WTC11 (cell line): ENCODE data around the gene KCNK5. TPM values are rescaled to one million over a fixed set of nuclear protein-coding genes. Genes with fewer than 3 reads are reported as not detected.

Source experiments
- ATAC-seq: fragments of 200-7000 bp; cut with Tn5 transposase; 2 replicates; pipeline ENCODE4 v1.10.0; 2021; ENCODE audit warnings: mild to moderate bottlenecking, moderate library complexity
- CTCF ChIA-PET: fragments of 300-600 bp; sonication (Branson Sonifier 250); formaldehyde crosslinking; loops from one replicate; lab custom pipeline; 2021; ENCODE audit warnings: antibody characterized with exemption; lab: Charles Lee
- POLR2A ChIA-PET: fragments of 350-600 bp; sonication (Branson Sonifier 250); formaldehyde crosslinking; loops from one replicate; lab custom pipeline; 2021; ENCODE audit warnings: antibody characterized with exemption; lab: Charles Lee
- DNase-seq: peaks from one replicate; pipeline ENCODE4 v3.0.0; 2021; ENCODE audit warnings: low spot score
- H3K27ac Mint-ChIP-seq: 2 replicates; pipeline ENCODE4 v1.8.0; 2021; ENCODE audit warnings: mixed read lengths
- H3K27me3 Mint-ChIP-seq: 2 replicates; pipeline ENCODE4 v1.8.0; 2021; ENCODE audit warnings: low read depth, mild to moderate bottlenecking, moderate library complexity, mixed read lengths
- H3K36me3 Mint-ChIP-seq: 2 replicates; pipeline ENCODE4 v1.8.0; 2021; ENCODE audit warnings: mixed read lengths
- H3K4me1 Mint-ChIP-seq: 2 replicates; pipeline ENCODE4 v1.8.0; 2022; ENCODE audit warnings: mixed read lengths
- H3K4me3 Mint-ChIP-seq: 2 replicates; pipeline ENCODE4 v1.8.0; 2021; ENCODE audit warnings: mild to moderate bottlenecking, moderate library complexity, mixed read lengths
- H3K9me3 Mint-ChIP-seq: 2 replicates; pipeline ENCODE4 v1.8.0; 2021; ENCODE audit warnings: mixed read lengths
- AFF4 ChIP-seq: sonication (generic); formaldehyde crosslinking; IDR thresholded peaks from 2 replicates; pipeline ENCODE4 v1.8.1; 2023; ENCODE audit warnings: mild to moderate bottlenecking, missing genetic modification reagents, borderline replicate concordance
- CBFB ChIP-seq: sonication (generic); formaldehyde crosslinking; IDR thresholded peaks from 2 replicates; pipeline ENCODE4 v1.8.1; 2022; ENCODE audit warnings: mild to moderate bottlenecking, low read depth, missing genetic modification reagents
- CREB1 ChIP-seq: sonication (generic); formaldehyde crosslinking; IDR thresholded peaks from 2 replicates; pipeline ENCODE4 v1.8.0; 2023; ENCODE audit warnings: mild to moderate bottlenecking, missing genetic modification reagents
- HMGA2 ChIP-seq: fragments of 250-450 bp; sonication (Bioruptor Pico); IDR thresholded peaks from 2 replicates; pipeline ENCODE4 v1.4.0; 2021; ENCODE audit warnings: mild to moderate bottlenecking, moderate library complexity
- KAT7 ChIP-seq: sonication (generic); formaldehyde crosslinking; IDR thresholded peaks from 2 replicates; pipeline ENCODE4 v1.8.1; 2023; ENCODE audit warnings: missing genetic modification reagents, mild to moderate bottlenecking, borderline replicate concordance
- NFYB ChIP-seq: sonication (generic); formaldehyde crosslinking; conservative IDR thresholded peaks from 2 replicates; pipeline ENCODE4 v1.8.0; 2022; ENCODE audit warnings: low read depth, missing genetic modification reagents
- NR2C2 ChIP-seq: sonication (generic); formaldehyde crosslinking; IDR thresholded peaks from 2 replicates; pipeline ENCODE4 v1.8.0; 2022; ENCODE audit warnings: mild to moderate bottlenecking, missing genetic modification reagents
- PRRX2 ChIP-seq: fragments of 250-450 bp; sonication (Bioruptor Pico); IDR thresholded peaks from 2 replicates; pipeline ENCODE4 v1.8.0; 2021; ENCODE audit warnings: mild to moderate bottlenecking
- SMAD3 ChIP-seq: sonication (generic); formaldehyde crosslinking; IDR thresholded peaks from 2 replicates; pipeline ENCODE4 v1.8.0; 2022; ENCODE audit warnings: missing genetic modification reagents, mild to moderate bottlenecking, borderline replicate concordance
- ZNF121 ChIP-seq: sonication (generic); formaldehyde crosslinking; IDR thresholded peaks from 2 replicates; pipeline ENCODE4 v1.8.0; 2023; ENCODE audit warnings: missing genetic modification reagents
- ZNF219 ChIP-seq: sonication (generic); formaldehyde crosslinking; IDR thresholded peaks from 2 replicates; pipeline ENCODE4 v1.8.0; 2023; ENCODE audit warnings: missing genetic modification reagents, mild to moderate bottlenecking, borderline replicate concordance
- ZNF396 ChIP-seq: fragments of 250-450 bp; sonication (Bioruptor Pico); IDR thresholded peaks from 2 replicates; pipeline ENCODE4 v1.8.0; 2021; ENCODE audit warnings: mild to moderate bottlenecking, moderate library complexity, borderline replicate concordance
- total RNA-seq: library from RNA; stranded (reverse); gene quantifications from 3 replicates; pipeline ENCODE4 v1.2.3, GENCODE V29; 2021
- TF ChIP-seq, protein P1 (sequence below): sonication (generic); formaldehyde crosslinking; IDR thresholded peaks from 2 replicates; pipeline ENCODE4 v1.8.1; 2023; ENCODE audit warnings: mild to moderate bottlenecking, missing genetic modification reagents, moderate library complexity
- TF ChIP-seq, protein P2 (sequence below): fragments of 250-450 bp; sonication (Bioruptor Pico); conservative IDR thresholded peaks from 2 replicates; pipeline ENCODE4 v1.9.0; 2021; ENCODE audit warnings: mild to moderate bottlenecking
- TF ChIP-seq, protein P3 (sequence below): sonication (generic); formaldehyde crosslinking; IDR thresholded peaks from 2 replicates; pipeline ENCODE4 v1.8.0; 2023; ENCODE audit warnings: missing genetic modification reagents
- TF ChIP-seq, protein P4 (sequence below): sonication (generic); formaldehyde crosslinking; conservative IDR thresholded peaks from 2 replicates; pipeline ENCODE4 v1.8.1; 2022; ENCODE audit warnings: mild to moderate bottlenecking, missing genetic modification reagents
- TF ChIP-seq, protein P5 (sequence below): sonication (generic); formaldehyde crosslinking; IDR thresholded peaks from 2 replicates; pipeline ENCODE4 v1.8.1; 2022; ENCODE audit warnings: mild to moderate bottlenecking, missing genetic modification reagents, moderate library complexity, borderline replicate concordance
- TF ChIP-seq, protein P6 (sequence below): sonication (generic); formaldehyde crosslinking; IDR thresholded peaks from 2 replicates; pipeline ENCODE4 v1.8.1; 2023; ENCODE audit warnings: mild to moderate bottlenecking, missing genetic modification reagents

KCNK5 gene
- total RNA-seq, 1 experiment from 2014 or later: 41.8 TPM

GRCh38 chr6:39209911-39210310 is 19.4 kb downstream of the KCNK5 start (continued):
- no peak for TF ChIP-seq NFYB (CRISPR knock-in tag)
- no peak for TF ChIP-seq CBFB (CRISPR knock-in tag)

GRCh38 chr6:39209360-39209811 is 19.9 kb downstream of the KCNK5 start:
- H3K27ac Mint-ChIP-seq: peak overlapping the region; percentile 96
- DNase-seq (no peak), ATAC-seq (peak; percentile 42)
- peaks cover 24% of the 10 kb centered on the region for H3K36me3 Mint-ChIP-seq
- no peaks in the 10 kb centered on the region for H3K27me3 Mint-ChIP-seq
- peaks cover 85% of the 10 kb centered on the region for H3K4me1 Mint-ChIP-seq
- ChIA-PET CTCF (interaction anchor here (0.6 to 4.1 kb wide), 3 partner anchors 15 to 93 kb away, joined by 3 to 24 read pairs (median 5); no protein-coding TSS in a partner anchor), POLR2A (no interaction called here)
- no peaks in the 10 kb centered on the region for H3K9me3 Mint-ChIP-seq
- TF ChIP-seq ZNF121 (CRISPR knock-in tag) (0 out of 2 replicates have a peak, but pooled peaks have one; percentile 2), NR2C2 (no peak)
- TF ChIP-seq, protein P1, sequence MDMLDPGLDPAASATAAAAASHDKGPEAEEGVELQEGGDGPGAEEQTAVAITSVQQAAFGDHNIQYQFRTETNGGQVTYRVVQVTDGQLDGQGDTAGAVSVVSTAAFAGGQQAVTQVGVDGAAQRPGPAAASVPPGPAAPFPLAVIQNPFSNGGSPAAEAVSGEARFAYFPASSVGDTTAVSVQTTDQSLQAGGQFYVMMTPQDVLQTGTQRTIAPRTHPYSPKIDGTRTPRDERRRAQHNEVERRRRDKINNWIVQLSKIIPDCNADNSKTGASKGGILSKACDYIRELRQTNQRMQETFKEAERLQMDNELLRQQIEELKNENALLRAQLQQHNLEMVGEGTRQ (CRISPR knock-in tag): no peak
- TF ChIP-seq, protein P2, sequence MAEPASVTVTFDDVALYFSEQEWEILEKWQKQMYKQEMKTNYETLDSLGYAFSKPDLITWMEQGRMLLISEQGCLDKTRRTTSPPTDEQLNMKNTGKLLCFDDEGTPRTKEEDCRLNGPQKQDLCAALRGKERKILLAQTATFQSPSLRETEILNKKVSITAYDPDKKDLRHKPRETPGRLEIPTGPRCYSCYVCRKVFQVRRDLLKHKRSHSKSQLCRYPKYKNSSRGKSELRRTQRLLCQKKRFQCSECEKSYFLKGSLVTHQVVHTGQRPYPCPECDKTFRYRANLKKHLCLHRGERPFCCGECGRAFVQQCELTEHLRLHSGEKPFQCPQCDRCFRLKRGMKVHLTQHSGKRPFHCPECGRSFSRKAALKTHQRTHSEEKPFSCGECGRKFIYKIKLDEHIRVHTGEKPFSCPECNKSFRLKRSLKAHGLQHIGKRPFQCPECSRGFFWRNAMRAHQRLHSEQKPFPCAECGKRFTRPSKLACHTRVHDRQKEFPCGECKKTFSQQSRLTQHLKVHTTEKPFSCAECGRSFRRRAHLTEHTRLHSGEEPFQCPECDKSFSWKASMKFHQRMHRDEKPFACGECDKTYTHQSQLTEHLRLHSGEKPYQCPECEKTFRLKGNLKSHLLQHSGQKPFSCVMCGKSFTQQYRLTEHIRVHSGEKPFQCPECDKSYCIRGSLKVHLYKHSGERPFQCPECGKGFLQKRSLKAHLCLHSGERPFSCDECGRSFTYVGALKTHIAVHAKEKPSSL (CRISPR knock-in tag): no peak
- TF ChIP-seq, protein P3, sequence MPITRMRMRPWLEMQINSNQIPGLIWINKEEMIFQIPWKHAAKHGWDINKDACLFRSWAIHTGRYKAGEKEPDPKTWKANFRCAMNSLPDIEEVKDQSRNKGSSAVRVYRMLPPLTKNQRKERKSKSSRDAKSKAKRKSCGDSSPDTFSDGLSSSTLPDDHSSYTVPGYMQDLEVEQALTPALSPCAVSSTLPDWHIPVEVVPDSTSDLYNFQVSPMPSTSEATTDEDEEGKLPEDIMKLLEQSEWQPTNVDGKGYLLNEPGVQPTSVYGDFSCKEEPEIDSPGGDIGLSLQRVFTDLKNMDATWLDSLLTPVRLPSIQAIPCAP (CRISPR knock-in tag): no peak
- TF ChIP-seq, protein P4, sequence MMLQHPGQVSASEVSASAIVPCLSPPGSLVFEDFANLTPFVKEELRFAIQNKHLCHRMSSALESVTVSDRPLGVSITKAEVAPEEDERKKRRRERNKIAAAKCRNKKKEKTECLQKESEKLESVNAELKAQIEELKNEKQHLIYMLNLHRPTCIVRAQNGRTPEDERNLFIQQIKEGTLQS (CRISPR knock-in tag): no peak
- H3K4me3 Mint-ChIP-seq: peak overlapping the region; percentile 35

GRCh38 chr6:39208223-39208739 is 21.0 kb downstream of the KCNK5 start:
- CTCF ChIA-PET: interaction anchor here (1.0 to 10.7 kb wide), 4 partner anchors 18 to 102 kb away, joined by 3 to 122 read pairs (median 14); no protein-coding TSS in a partner anchor
- Mint-ChIP-seq H3K4me1 (peaks cover 91% of the 10 kb centered on the region), H3K27me3 (no peaks in the 10 kb centered on the region), H3K27ac (peak overlapping the region; percentile 15; the same call in 1 of the 2 replicates), H3K4me3 (no peak overlapping the region), H3K36me3 (peaks cover 13% of the 10 kb centered on the region), H3K9me3 (no peaks in the 10 kb centered on the region)
- DNase-seq (no peak), ATAC-seq (no peak)
- no peak for TF ChIP-seq KAT7 (CRISPR knock-in tag)
- TF ChIP-seq ZNF219 (CRISPR knock-in tag): no peak
- no peak for TF ChIP-seq CREB1 (CRISPR knock-in tag)
- no peak for TF ChIP-seq ZNF396 (CRISPR knock-in tag)
- TF ChIP-seq AFF4 (CRISPR knock-in tag): no peak
- TF ChIP-seq SMAD3 (CRISPR knock-in tag): no peak
- no peak for TF ChIP-seq HMGA2 (CRISPR knock-in tag)
- TF ChIP-seq, protein P5, sequence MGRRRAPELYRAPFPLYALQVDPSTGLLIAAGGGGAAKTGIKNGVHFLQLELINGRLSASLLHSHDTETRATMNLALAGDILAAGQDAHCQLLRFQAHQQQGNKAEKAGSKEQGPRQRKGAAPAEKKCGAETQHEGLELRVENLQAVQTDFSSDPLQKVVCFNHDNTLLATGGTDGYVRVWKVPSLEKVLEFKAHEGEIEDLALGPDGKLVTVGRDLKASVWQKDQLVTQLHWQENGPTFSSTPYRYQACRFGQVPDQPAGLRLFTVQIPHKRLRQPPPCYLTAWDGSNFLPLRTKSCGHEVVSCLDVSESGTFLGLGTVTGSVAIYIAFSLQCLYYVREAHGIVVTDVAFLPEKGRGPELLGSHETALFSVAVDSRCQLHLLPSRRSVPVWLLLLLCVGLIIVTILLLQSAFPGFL (CRISPR knock-in tag): no peak
- no peak for TF ChIP-seq PRRX2 (CRISPR knock-in tag)
- TF ChIP-seq, protein P6, sequence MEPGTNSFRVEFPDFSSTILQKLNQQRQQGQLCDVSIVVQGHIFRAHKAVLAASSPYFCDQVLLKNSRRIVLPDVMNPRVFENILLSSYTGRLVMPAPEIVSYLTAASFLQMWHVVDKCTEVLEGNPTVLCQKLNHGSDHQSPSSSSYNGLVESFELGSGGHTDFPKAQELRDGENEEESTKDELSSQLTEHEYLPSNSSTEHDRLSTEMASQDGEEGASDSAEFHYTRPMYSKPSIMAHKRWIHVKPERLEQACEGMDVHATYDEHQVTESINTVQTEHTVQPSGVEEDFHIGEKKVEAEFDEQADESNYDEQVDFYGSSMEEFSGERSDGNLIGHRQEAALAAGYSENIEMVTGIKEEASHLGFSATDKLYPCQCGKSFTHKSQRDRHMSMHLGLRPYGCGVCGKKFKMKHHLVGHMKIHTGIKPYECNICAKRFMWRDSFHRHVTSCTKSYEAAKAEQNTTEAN: no peak
- POLR2A ChIA-PET: no interaction called here
